Heart left ventricle (tissue), 16 donors: ENCODE data around the gene RBX1. TPM values are rescaled to one million over a fixed set of nuclear protein-coding genes. Genes with fewer than 3 reads are reported as not detected.

Experiments used
- ATAC-seq, 4 donors: fragments of 200-7000 bp; cut with Tn5 transposase; one replicate each; pipeline ENCODE4 v1.9.1; 2020 to 2022; ENCODE audit warnings: moderate library complexity in 4 of 4, mild to moderate bottlenecking in 3 of 4, moderate number of reproducible peaks in 1 of 4
- DNase-seq, 5 donors: peaks; one replicate each; pipeline ENCODE4 v3.0.0-alpha.2; 2020
- H3K27ac ChIP-seq, 12 donors: fragments of 200-600 bp; sonication (generic) in 4 of 12; one replicate each; pipeline versions ENCODE4 v1.5.0 to v1.8.0; 2016 to 2022; ENCODE audit warnings: mild to moderate bottlenecking in 2 of 12
- H3K27me3 ChIP-seq, 9 donors: fragments of 200-600 bp; sonication (generic) in 2 of 9; one replicate each; pipeline versions ENCODE4 v1.5.1 to v1.8.0; 2016 to 2022; ENCODE audit warnings: mild to moderate bottlenecking in 3 of 9
- H3K36me3 ChIP-seq, 9 donors: fragments of 200-600 bp; sonication (generic) in 2 of 9; one replicate each; pipeline versions ENCODE4 v1.5.0 to v1.8.0; 2018 to 2022; ENCODE audit warnings: mild to moderate bottlenecking in 2 of 9
- H3K4me1 ChIP-seq, 12 donors: fragments of 200-600 bp; sonication (generic) in 4 of 12; one replicate each; pipeline versions ENCODE4 v1.5.0 to v1.8.0; 2016 to 2022; ENCODE audit warnings: mild to moderate bottlenecking in 3 of 12
- H3K4me3 ChIP-seq, 12 donors: fragments of 200-600 bp; sonication (generic) in 4 of 12; one replicate each; pipeline versions ENCODE4 v1.5.0 to v1.8.0; 2017 to 2022; ENCODE audit warnings: mild to moderate bottlenecking in 9 of 12, moderate library complexity in 4 of 12
- H3K9me3 ChIP-seq, 12 donors: fragments of 200-600 bp; sonication (generic) in 4 of 12; one replicate each; pipeline versions ENCODE4 v1.5.0 to v1.8.0; 2016 to 2022; ENCODE audit warnings: mild to moderate bottlenecking in 1 of 12
- CTCF ChIP-seq, 12 donors: fragments of 200-600 bp; sonication (generic) in 4 of 12; IDR thresholded peaks; one replicate each; pipeline versions ENCODE4 v1.5.0 to v1.8.0; 2018 to 2022; ENCODE audit warnings: antibody characterized with exemption in 12 of 12, mild to moderate bottlenecking in 5 of 12
- POLR2A ChIP-seq, 2 donors: fragments of 450-650 bp; IDR thresholded peaks; one replicate each; pipeline ENCODE4 v1.6.1; 2017; ENCODE audit warnings: antibody characterized with exemption in 2 of 2, mild to moderate bottlenecking in 2 of 2, moderate library complexity in 2 of 2
- WGBS, 4 donors: extraction: QIAGEN DNeasy Blood & Tissue Kit in 2 of 4; methylation state at CpG; one replicate each; pipeline versions ENCODE4 v1.1.5 to v1.1.7; 2013 to 2018; 5-methylcytosine and 5-hydroxymethylcytosine counted together
- intact Hi-C, 10 donors: fragments of 100-400 bp; cut with DNase I; formaldehyde crosslinking; loops; one replicate each; pipeline versions ENCODE4 v1.11.1 to v1.14.2; 2022
- polyA plus RNA-seq, 2 donors: library from polyadenylated mRNA; stranded (reverse); fragments of 200-250 nt; gene quantifications; one replicate each; pipeline ENCODE4 v1.2.3, GENCODE V29; 2013
- total RNA-seq, 9 donors: library from RNA; depleted of rRNA in 2 of 9; stranded (reverse); fragments of >200 nt in 2 of 9; fragmentation: NEBNext Ultra II Directional in 3 of 9; extraction: Animal tissue kit (Norgen Biotek cat#: 25700) in 3 of 9; gene quantifications; one replicate each; pipeline versions ENCODE4 v1.1.0 to v1.2.4, GENCODE V29; 2016 to 2023
- donor health status: ischemic (EF 13 %, LVEDD 7.1; RV severe dilation, severe dysfunction).
- donor health status: healthy with polysubstance abuse.
- donor health status: DM: no; HTN: yes; CAD: no.
- donor health status: DM: no; HTN: no; CAD: no.
- donor health status: ischemic (EF 25% LVEDD 6.9; RV normal size, moderate dysfunction).
- donor health status: ischemic (EF 25% LVEDD 5.7; RV mildly dilated, moderate dysfunction).
- donor health status: healthy.
- donor health status: DM: yes; HTN: yes; CAD: no.
- donor health status: ischemic (EF 35%, LVEDD 5.7; RV mildly dilated, moderate dysfunction).
- donor health status: nonischemic (EF 11% LVEDD 7.7; RV severe dilation, severe dysfunction).
- donor health status: DM: yes; HTN: yes; CAD: no.
- donor health status: PGD.
- donor health status: ischemic (EF 29% LVEDD 5.4; RV normal size, mild dysfunction).
- donor health status: nonischemic (EF 23%, LVEDD 6.1; RV moderate dilation, normal function).

Gene RBX1
- total and polyA plus RNA-seq, 11 donors = 44.1 to 119 (median 60.8) TPM

DNA sequence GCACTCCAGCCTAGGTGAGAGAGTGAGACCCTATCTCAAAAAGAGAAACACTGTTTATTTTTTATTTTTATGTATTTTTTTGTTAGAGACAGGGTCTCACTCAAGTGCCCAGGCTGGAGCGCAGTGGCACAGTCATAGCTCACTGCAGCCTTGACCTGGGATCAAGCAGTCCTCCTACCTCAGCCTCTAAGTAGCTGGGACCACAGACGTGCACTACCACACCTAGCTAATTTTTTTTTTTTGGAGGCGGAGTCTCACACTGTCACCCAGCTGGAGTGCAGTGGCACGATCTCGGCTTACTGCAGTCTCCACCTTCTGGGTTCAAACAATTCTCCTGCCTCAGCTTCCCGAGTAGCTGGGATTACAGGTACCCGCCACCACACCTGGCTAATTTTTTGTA is 6.4 kb downstream of the RBX1 start:
- Histone ChIP-seq H3K4me1 (peaks cover 0 to 46% (median 16%) of the 10 kb centered on the region in 12 donors), H3K27me3 (no peaks in the 10 kb centered on the region), H3K9me3 (no peaks in the 10 kb centered on the region), H3K4me3 (no peak overlapping the region), H3K27ac (no peak overlapping the region), H3K36me3 (peaks cover 0 to 90% (median 63%) of the 10 kb centered on the region in 9 donors)
- no peak for TF ChIP-seq POLR2A (IDR thresholded peaks at IDR 0.05)
- no peak for TF ChIP-seq CTCF (IDR thresholded peaks at IDR 0.05)
- intact Hi-C loops = no loop called here
- WGBS, 4 donors = 89 to 92% (median 91%) methylated on average over 7 of the region's 7 CpGs
- DNase-seq = no peak
- no peak for ATAC-seq

DNA sequence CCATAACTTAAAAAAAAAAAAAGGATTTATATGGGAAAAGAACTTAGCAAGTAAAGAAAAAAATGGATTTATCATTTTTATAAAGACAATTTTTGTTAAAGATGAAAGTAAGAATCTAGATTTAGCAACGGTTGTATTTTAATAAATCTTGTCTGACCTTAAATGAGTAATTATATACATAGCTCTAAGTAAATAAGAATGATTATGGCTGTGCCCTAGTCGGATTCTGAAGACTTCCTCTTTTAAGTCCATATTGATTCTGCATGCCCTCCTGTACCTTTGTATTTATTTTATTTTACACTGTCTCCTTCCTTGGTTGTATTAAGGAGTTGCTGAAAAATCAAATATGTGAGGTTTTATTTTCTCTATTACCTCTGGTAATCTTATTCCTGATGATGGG is 7.1 kb downstream of the RBX1 start:
- 94 to 96% (median 94%) methylated on average over 2 of the region's 2 CpGs for WGBS, 4 donors
- ATAC-seq (no peak), DNase-seq (no peak)
- TF ChIP-seq POLR2A (IDR thresholded peaks at IDR 0.05) (no peak), CTCF (IDR thresholded peaks at IDR 0.05) (no peak)
- intact Hi-C loops = no loop called here
- Histone ChIP-seq H3K4me1 (peaks cover 0 to 39% (median 9%) of the 10 kb centered on the region in 12 donors), H3K9me3 (no peaks in the 10 kb centered on the region), H3K27me3 (no peaks in the 10 kb centered on the region), H3K4me3 (no peak overlapping the region), H3K36me3 (peaks cover 0 to 94% (median 64%) of the 10 kb centered on the region in 9 donors), H3K27ac (no peak overlapping the region)

DNA sequence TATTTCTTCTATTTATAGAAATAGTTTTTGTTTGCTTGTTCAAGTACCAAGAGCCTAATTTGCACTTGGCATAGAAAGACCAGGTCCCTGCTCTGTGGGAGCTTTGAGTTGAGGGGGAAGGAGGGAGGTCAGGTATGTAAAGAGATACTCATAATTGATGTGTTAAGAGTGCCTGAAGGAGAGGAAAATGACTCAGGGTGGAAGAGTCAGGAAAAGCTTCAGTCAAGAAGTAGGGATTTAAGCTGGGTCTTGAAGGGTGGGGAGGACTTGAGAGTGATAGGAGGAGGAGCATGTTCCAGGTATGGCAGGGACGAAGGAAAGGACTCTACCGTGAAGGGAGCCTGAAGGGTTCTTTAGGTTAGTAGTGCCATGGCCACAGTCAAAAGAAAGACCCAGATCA is 9.0 kb downstream of the RBX1 start:
- no peak for ATAC-seq
- peaks cover 0 to 94% (median 64%) of the 10 kb centered on the region in 9 donors for H3K36me3 ChIP-seq
- WGBS, 4 donors = 74 to 79% (median 78%) methylated on average over 2 of the region's 2 CpGs

More for the DNA sequence above, 9.0 kb downstream of the RBX1 start:
- DNase-seq = no peak
- H3K9me3 ChIP-seq = no peaks in the 10 kb centered on the region
- H3K4me3 ChIP-seq = no peak overlapping the region
- no peak for TF ChIP-seq POLR2A (IDR thresholded peaks at IDR 0.05)
- no peak for TF ChIP-seq CTCF (IDR thresholded peaks at IDR 0.05)
- H3K27ac ChIP-seq = no peak overlapping the region
- intact Hi-C loops = loop anchor here in 1 of 10 donors (10.0 kb wide), 1 partner anchor 55 kb away; no protein-coding TSS in a partner anchor
- H3K4me1 ChIP-seq = peaks cover 0 to 32% (median under 1%) of the 10 kb centered on the region in 12 donors
- H3K27me3 ChIP-seq = no peaks in the 10 kb centered on the region
